HCT116 (cell line): ENCODE data around the gene YWHAH. TPM values are rescaled to one million over a fixed set of nuclear protein-coding genes. Genes with fewer than 3 reads are reported as not detected.

Source experiments
- EGR1 ChIP-seq: IDR thresholded peaks from 2 replicates; pipeline ENCODE4 v1.6.1; 2012; ENCODE audit warnings: low read depth
- JUND ChIP-seq: IDR thresholded peaks from 2 replicates; pipeline ENCODE4 v1.6.1; 2012
- MAX ChIP-seq: IDR thresholded peaks from 2 replicates; pipeline ENCODE4 v1.6.1; 2012
- REST ChIP-seq: IDR thresholded peaks from 2 replicates; pipeline ENCODE4 v1.6.1; 2012; ENCODE audit warnings: low read depth
- ZBTB33 ChIP-seq: IDR thresholded peaks from 2 replicates; pipeline ENCODE4 v1.6.1; 2011; ENCODE audit warnings: mild to moderate bottlenecking, low read length, moderate library complexity; ENCODE audit not compliant: insufficient replicate concordance; ENCODE audit errors: extremely low read depth
- total RNA-seq: library from RNA; stranded (reverse); gene quantifications from one replicate; pipeline ENCODE4 v1.2.1, GENCODE V29; 2021; ENCODE audit not compliant: unreplicated experiment
- TF ChIP-seq, protein P1 (sequence below), 3 experiments: fragments of 200-600 bp in 1 of 3; sonication (generic) in 1 of 3; IDR thresholded peaks in 2 of 3; conservative IDR thresholded peaks in 1 of 3; 2 replicates each; pipeline ENCODE4 v1.5.1; 2012 to 2017; ENCODE audit warnings: low read depth in 2 of 3, low read length in 2 of 3, antibody characterized with exemption in 1 of 3, borderline replicate concordance in 1 of 3, control low read depth in 1 of 3, mild to moderate bottlenecking in 1 of 3, mixed read lengths in 1 of 3, mixed run types in 1 of 3, moderate library complexity in 1 of 3; ENCODE audit not compliant: insufficient read depth in 1 of 3

YWHAH gene
- total RNA-seq, 1 experiment from 2014 or later = 140 TPM

- TF ChIP-seq REST = no peak
- TF ChIP-seq JUND = no peak
- no peak for TF ChIP-seq EGR1
- no peak for TF ChIP-seq ZBTB33
- TF ChIP-seq, protein P1, sequence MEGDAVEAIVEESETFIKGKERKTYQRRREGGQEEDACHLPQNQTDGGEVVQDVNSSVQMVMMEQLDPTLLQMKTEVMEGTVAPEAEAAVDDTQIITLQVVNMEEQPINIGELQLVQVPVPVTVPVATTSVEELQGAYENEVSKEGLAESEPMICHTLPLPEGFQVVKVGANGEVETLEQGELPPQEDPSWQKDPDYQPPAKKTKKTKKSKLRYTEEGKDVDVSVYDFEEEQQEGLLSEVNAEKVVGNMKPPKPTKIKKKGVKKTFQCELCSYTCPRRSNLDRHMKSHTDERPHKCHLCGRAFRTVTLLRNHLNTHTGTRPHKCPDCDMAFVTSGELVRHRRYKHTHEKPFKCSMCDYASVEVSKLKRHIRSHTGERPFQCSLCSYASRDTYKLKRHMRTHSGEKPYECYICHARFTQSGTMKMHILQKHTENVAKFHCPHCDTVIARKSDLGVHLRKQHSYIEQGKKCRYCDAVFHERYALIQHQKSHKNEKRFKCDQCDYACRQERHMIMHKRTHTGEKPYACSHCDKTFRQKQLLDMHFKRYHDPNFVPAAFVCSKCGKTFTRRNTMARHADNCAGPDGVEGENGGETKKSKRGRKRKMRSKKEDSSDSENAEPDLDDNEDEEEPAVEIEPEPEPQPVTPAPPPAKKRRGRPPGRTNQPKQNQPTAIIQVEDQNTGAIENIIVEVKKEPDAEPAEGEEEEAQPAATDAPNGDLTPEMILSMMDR (IDR thresholded peaks at IDR 0.05 in 2 of 3, conservative IDR thresholded peaks at IDR 0.05 in 1 of 3; ENCODE audit: borderline replicate concordance in 1 of 3, insufficient read depth in 1 of 3, low read depth in 2 of 3, low read length in 2 of 3) = no peak
- no peak for TF ChIP-seq MAX
These were observed 11.5 kb upstream of the YWHAH start (continued) for GRCh38 chr22:31932863-31933262.
